NCI-H345 treated with DMSO at 0.1 percent for 48 hours (cell line): ENCODE data around the gene SPTAN1.

Source experiments
- DNase-seq: peaks from one replicate; lab custom pipeline; 2025; ENCODE audit not compliant: unreplicated experiment; lab: John Stamatoyannopoulos, UW

The SPTAN1 gene

DNA sequence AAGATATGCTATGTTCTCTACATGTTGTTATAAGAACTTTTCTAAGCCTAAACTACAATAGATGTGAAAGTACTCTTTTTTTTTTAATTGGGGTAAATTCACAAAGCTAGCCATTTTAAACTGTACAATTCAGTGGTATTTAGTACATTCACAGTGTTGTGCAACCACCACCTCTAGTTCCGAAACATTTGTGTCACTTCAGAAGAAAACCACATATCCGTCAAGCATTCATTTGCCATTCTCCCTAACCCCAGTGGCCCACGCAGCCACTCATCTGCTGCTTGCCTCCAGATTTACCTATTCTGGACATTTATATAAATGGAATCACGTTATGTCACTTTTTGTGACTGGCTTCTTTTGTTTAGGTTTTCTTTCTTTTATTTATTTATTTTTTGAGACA is 43.1 kb downstream of the SPTAN1 start:
- DNase-seq, result no peak

DNA sequence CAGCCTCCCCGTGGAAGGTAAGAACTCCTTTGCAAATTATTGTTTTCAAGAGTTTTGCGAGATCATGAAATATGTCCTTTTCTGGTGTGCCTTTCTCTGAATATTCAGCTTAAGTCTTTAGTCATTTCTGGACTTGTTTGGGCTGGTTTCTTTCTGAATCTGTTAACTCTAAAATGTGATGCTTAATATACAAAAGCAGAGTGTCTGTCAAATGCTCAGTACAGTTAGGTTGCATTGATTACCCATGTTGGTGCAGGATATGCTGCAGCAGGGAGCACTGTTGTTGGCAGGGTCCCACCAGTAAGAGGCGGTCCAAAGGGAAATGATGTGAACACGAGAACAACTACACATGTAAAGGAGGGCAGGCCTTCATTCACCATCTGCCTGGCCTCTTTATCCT is 47.7 kb downstream of the SPTAN1 start:
- DNase-seq, result no peak

DNA sequence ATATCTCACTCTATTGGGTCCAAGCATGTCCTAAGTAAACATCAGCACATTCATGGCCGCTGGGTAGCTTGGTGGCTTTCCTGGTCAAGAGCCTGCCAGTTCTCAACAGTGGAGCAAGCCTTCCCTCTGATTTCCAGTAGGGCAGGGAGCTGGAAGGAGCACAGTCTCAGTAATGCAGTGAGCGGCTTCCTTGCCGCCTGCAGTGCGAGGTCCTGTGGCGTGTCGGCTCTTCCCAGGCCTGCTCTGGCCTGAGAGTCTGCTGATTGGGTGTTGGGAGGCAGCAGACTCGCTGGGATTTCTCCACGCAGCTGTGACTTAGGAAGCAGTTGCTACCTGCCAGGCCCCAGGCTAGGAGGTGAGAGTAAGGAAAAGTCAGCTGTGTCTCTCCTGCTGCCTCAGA is 51.3 kb downstream of the SPTAN1 start:
- DNase-seq, result no peak

DNA sequence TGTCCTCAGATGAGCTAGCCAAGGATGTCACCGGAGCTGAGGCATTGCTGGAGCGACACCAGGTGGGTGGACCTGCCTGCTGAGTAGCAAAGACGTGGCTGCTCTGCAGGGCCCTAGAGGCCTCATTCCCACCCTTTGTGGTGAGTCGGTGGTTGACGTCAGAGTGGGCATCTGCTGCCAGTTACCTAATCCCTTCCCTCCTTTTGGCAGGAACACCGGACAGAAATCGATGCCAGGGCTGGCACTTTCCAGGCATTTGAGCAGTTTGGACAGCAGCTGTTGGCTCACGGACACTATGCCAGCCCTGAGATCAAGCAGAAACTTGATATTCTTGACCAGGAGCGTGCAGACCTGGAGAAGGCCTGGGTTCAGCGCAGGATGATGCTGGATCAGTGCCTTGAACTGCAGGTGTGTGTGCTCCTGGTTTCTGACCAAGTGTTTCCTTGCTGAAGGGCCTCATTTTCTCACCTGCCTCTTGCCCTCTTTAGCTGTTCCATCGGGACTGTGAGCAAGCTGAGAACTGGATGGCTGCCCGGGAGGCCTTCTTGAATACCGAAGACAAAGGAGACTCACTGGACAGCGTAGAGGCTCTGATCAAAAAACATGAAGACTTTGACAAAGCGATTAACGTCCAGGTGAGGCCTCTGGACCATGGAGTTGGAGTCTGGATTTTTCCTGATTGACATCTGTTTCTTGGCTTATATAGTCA is 55.4 kb downstream of the SPTAN1 start:
- no peak for DNase-seq

DNA sequence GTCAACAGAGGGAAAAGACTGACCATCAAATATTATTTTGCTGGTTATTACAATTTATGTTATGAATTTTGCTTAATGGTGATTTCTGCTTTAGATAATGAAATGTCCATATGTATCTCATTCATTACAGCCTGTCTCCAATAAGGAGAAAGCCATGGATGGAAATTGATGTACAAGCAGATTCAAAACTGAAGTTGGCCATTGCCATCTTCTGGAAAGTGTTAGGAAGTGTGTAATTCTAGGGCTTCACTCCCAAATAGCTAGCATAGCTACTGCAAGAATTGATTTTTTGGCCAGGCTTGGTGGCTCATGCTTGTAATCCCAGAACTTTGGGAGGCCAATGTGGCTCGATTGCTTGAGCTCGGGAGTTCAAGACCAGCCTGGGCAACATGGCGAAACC is 58.5 kb downstream of the SPTAN1 start:
- no peak for DNase-seq

- no peak for DNase-seq
These were observed 59.4 kb downstream of the SPTAN1 start for GRCh38 chr9:128611600-128612394.

DNA sequence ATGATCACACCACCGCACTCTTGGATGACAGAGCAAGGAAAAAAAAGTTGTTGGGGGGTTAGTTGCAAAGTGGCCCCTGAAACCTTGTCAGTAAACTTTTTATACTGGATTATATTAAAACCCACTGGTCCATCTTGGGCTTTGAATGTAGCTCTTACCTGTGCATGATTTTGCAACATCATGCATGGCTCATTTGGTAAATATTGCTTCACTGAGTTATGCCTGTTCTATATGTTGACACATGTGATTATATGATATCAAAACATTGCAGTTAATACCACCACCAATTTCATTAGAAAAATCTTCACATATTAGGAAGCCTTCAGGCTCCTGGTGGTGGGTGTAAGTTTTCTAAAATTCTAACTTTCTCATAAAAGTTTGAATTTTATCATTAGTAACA is 62.3 kb downstream of the SPTAN1 start:
- no peak for DNase-seq

DNA sequence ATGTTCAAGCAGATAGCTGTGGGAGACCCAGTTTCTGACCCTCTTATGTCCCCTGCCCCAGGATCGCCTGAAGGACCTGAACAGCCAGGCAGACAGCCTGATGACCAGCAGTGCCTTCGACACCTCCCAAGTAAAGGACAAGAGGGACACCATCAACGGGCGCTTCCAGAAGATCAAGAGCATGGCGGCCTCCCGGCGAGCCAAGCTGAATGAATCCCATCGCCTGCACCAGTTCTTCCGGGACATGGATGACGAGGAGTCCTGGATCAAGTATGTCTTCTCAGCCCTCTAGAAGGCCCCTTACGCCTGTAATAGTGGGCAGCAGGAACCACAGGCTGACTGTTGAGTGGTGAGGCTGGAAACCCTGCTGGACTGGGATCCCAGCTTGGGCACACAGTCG is 63.2 kb downstream of the SPTAN1 start:
- no peak for DNase-seq

DNA sequence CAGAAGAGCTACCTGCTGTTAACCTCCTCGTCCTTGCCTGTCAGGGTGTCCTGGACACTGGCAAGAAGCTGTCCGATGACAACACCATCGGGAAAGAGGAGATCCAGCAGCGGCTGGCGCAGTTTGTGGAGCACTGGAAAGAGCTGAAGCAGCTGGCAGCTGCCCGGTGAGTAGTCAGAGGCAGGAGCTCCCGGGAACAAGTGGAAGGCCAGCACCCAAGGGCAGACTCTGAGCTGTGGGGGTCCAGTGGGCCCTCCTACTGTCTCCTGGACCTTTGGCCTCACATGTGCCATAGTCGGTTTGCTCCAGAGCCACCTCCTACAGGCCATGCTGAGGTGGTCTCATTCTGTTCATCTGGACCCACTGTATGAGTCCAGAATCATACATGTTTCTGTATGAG is 65.6 kb downstream of the SPTAN1 start:
- no peak for DNase-seq

- DNase-seq, result no peak
These were observed 66.7 kb downstream of the SPTAN1 start for GRCh38 chr9:128619127-128619526.

- DNase-seq, result no peak
These were observed 67.4 kb downstream of the SPTAN1 start for GRCh38 chr9:128619779-128620178.

- DNase-seq, result no peak
These were observed 69.5 kb downstream of the SPTAN1 start for GRCh38 chr9:128621730-128622455.

DNA sequence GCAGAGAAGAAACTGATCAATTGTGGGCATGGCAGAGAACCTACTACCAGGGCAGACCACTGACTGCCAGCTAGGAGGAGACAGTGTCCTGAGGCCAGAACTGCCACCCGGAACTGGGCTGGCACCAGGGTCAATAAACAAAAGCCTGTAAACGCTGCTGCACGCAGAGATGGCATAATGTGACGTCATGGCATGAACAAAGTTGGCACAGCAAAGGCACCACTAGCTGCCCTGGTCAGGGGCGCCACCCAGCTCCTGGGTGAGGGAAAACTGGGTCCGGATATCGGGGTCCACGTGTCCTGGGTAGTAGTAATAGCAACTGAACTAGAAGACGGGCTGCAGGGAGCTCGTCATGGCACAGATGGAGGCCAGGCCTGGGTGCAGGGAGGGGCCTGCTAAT is 72.2 kb downstream of the SPTAN1 start:
- no peak for DNase-seq

GRCh38 chr9:128625391-128626146 is 73.2 kb downstream of the SPTAN1 start:
- DNase-seq, result no peak

- DNase-seq, result no peak
These were observed 73.8 kb downstream of the SPTAN1 start for GRCh38 chr9:128626181-128626580.

- no peak for DNase-seq
These were observed 74.8 kb downstream of the SPTAN1 start for GRCh38 chr9:128627127-128627715.

- no peak for DNase-seq
These were observed 75.5 kb downstream of the SPTAN1 start for GRCh38 chr9:128627906-128628305.

DNA sequence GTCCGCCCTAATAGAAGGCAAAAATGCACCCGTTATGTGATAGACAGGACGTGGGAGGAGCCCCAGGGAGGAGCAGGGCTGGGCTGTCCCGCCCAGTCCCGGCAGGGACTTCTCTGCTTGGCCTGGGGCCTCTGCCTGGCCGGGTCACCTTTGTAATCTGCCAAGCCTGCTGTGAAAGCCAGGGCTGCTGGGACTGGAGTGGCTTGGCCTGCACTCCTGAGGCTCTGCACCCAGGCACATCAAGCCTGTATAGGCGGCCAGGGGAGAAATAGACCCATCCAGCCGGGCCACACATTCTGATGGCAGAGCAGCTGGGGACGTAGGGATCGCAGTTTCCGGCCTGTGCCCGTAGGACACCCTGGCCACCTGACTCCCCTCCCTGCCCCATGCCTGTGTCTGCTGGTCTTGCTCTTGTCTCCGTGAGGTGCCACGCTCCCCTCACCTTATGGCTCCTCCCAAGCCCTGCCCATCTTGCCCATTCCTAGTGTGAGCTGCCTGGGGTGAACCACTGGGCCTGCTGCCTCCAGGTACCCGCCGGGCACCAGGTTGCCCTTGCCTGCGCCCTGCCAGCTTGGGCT is 76.2 kb downstream of the SPTAN1 start:
- no peak for DNase-seq

DNA sequence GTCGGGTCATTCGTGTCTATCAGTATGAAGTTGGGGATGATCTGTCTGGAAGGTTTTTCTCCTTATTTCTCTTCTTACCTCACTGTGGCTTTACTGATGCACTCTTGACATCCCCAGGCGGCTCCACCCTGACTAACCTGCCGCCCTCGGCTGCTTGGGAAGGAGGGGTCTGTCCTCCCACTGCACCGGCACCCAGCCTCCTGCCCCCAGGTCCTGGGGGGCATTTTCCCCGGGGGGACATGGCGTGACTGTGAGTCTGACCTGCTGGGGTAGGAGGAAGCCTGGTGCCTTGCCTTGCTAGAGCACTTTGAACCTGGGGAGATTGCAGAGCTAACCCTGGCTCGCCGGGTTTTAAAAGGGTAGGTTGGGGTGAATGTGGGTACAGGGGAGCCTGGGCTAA is 76.7 kb downstream of the SPTAN1 start:
- no peak for DNase-seq

GRCh38 chr9:128629852-128630545 is 77.6 kb downstream of the SPTAN1 start:
- no peak for DNase-seq
